NK-92 (cell line): Measurements from ENCODE around the gene MUC6.

Experiments
- DNase-seq: peaks from one replicate; lab custom pipeline; 2025; ENCODE audit not compliant: unreplicated experiment; lab: John Stamatoyannopoulos, UW

The MUC6 gene

GRCh38 chr11:1037506-1038055 lies 1.1 kb upstream of the MUC6 start:
- DNase-seq = no peak

GRCh38 chr11:1036931-1037330 lies 413 bp upstream of the MUC6 start:
- DNase-seq = no peak

GRCh38 chr11:1035577-1036283 lies 788 bp downstream of the MUC6 start:
- DNase-seq = no peak

- DNase-seq = no peak
Observed at GRCh38 chr11:1034456-1035295, 1.8 kb downstream of the MUC6 start.

GRCh38 chr11:1034001-1034400 lies 2.5 kb downstream of the MUC6 start:
- DNase-seq = no peak

- DNase-seq = no peak
Observed at GRCh38 chr11:1033016-1033798, 3.3 kb downstream of the MUC6 start.

GRCh38 chr11:1032310-1032891 lies 4.1 kb downstream of the MUC6 start:
- no peak for DNase-seq

- DNase-seq = no peak
Observed at GRCh38 chr11:1031121-1031899, 5.2 kb downstream of the MUC6 start.

- DNase-seq = no peak
Observed at GRCh38 chr11:1030556-1030955, 6.0 kb downstream of the MUC6 start.

- no peak for DNase-seq
Observed at GRCh38 chr11:1030086-1030485, 6.4 kb downstream of the MUC6 start.

GRCh38 chr11:1029654-1030053 lies 6.9 kb downstream of the MUC6 start:
- no peak for DNase-seq

GRCh38 chr11:1029051-1029450 lies 7.5 kb downstream of the MUC6 start:
- DNase-seq = no peak

GRCh38 chr11:1028616-1029015 lies 7.9 kb downstream of the MUC6 start:
- DNase-seq = no peak

- no peak for DNase-seq
Observed at GRCh38 chr11:1028291-1028540, 8.3 kb downstream of the MUC6 start.

- DNase-seq = no peak
Observed at GRCh38 chr11:1027483-1028290, 8.8 kb downstream of the MUC6 start.

GRCh38 chr11:1026641-1027482 lies 9.7 kb downstream of the MUC6 start:
- no peak for DNase-seq

- DNase-seq = no peak
Observed at GRCh38 chr11:1026163-1026450, 10.4 kb downstream of the MUC6 start.

- DNase-seq = no peak
Observed at GRCh38 chr11:1025410-1026162, 10.9 kb downstream of the MUC6 start.
